Measurements from ENCODE around the gene TRPM2. TPM values are rescaled to one million over a fixed set of nuclear protein-coding genes. Genes with fewer than 3 reads are reported as not detected.

TRPM2 gene
- total and polyA plus RNA-seq, 2 of the 8 experiments (the other 6 are each of a cell fraction or from before 2014, with no cell fraction given): 0.27 to 0.28 TPM

- Histone ChIP-seq H3K79me1 (ENCODE audit: low read depth, low read length) (no peaks in the 10 kb centered on the region; the same call in 1 of the 2 replicates), H2AK5ac (ENCODE audit: low read depth, low read length) (no peak overlapping the region), H3K56ac (replicated peaks; ENCODE audit: insufficient read length, low read depth, low read length) (no peak overlapping the region), H4K91ac (replicated peaks; ENCODE audit: insufficient read length, low read length) (no peak overlapping the region), H3K79me2 (ENCODE audit: control insufficient read depth in 1 of 2, insufficient read depth in 2 of 2, low read length in 2 of 2) (no peaks in the 10 kb centered on the region), H3K4ac (replicated peaks; ENCODE audit: insufficient read length, low read depth, low read length) (no peak overlapping the region), H3K23ac (ENCODE audit: insufficient read length) (no peak overlapping the region), H2AFZ (ENCODE audit: low read length) (no peak overlapping the region), H4K8ac (ENCODE audit: extremely low read depth, insufficient read depth, low read length) (no peak overlapping the region), H3K14ac (ENCODE audit: insufficient read length) (no peak overlapping the region), H3K4me2 (ENCODE audit: insufficient read depth in 1 of 2, low read depth in 2 of 2, low read length in 2 of 2) (no peak overlapping the region), H3K36me3 (ENCODE audit: control insufficient read depth in 2 of 4, insufficient read depth in 4 of 4, low read length in 3 of 4) (peaks cover 0 to 27% (median 11%) of the 10 kb centered on the region in 4 experiments; a peak in 6 of 8 replicates), H3K9me3 (ENCODE audit: insufficient read depth in 2 of 2, low read depth in 1 of 2, low read length in 1 of 2) (no peaks in the 10 kb centered on the region), H3K23me2 (ENCODE audit: low read depth, low read length) (no peaks in the 10 kb centered on the region), H4K5ac (ENCODE audit: insufficient read length, low read depth, low read length) (no peak overlapping the region), H2BK5ac (ENCODE audit: low read depth, low read length) (no peak overlapping the region), H2BK12ac (ENCODE audit: low read depth, low read length) (no peak overlapping the region), H2BK15ac (ENCODE audit: low read length) (no peak overlapping the region), H3K9ac (replicated peaks in 1 of 4; ENCODE audit: extremely low read depth in 1 of 4, low read depth in 3 of 4, low read length in 3 of 4) (no peak overlapping the region), H2BK120ac (replicated peaks; ENCODE audit: low read depth, low read length) (no peak overlapping the region), H3K27ac (ENCODE audit: low read depth, low read length) (no peak overlapping the region), H4K20me1 (replicated peaks in 1 of 2; ENCODE audit: control insufficient read depth in 1 of 2, insufficient read depth in 2 of 2, low read length in 2 of 2) (peaks cover 0 to 14% of the 10 kb centered on the region in 2 experiments), H3K27me3 (replicated peaks in 1 of 4; ENCODE audit: control insufficient read depth in 3 of 4, extremely low read depth in 1 of 4, insufficient read depth in 3 of 4, low read length in 3 of 4) (no peaks in the 10 kb centered on the region), H3K4me3 (ENCODE audit: extremely low read depth in 1 of 4, insufficient read depth in 2 of 4, low read depth in 3 of 4, low read length in 4 of 4) (no peak overlapping the region), H3K4me1 (replicated peaks in 1 of 4; ENCODE audit: control insufficient read depth in 3 of 4, insufficient read depth in 4 of 4, low read length in 3 of 4) (no peaks in the 10 kb centered on the region), H2BK20ac (ENCODE audit: low read length) (no peak overlapping the region), H3K18ac (ENCODE audit: extremely low read depth, low read length) (no peak overlapping the region)
- no peak for FAIRE-seq
- WGBS, 2 experiments (ENCODE audit: extremely low coverage in 1 of 2, insufficient coverage in 1 of 2, insufficient read length in 1 of 2, insufficient replicate concordance in 2 of 2, low coverage in 1 of 2, low lambda C conversion rate in 2 of 2, missing lambda C conversion rate in 1 of 2): 94% methylated on average over 6 of the region's 15 CpGs; no CpG with 5 or more reads in 1 of the 2 experiments
- ChIA-PET POLR2A (ENCODE audit: partially characterized antibody) (interaction anchor here (1.9 kb wide), 1 partner anchor 14 kb away, joined by 4 read pairs; no protein-coding TSS in a partner anchor), CTCF (ENCODE audit: partially characterized antibody) (interaction anchor here (1.0 kb wide), 1 partner anchor 10 kb away, joined by 3 read pairs; no protein-coding TSS in a partner anchor)
- DNase-seq (ENCODE audit: low read depth in 1 of 2, low spot score in 2 of 2): no peak
- TF ChIP-seq KDM4A (IDR thresholded peaks at IDR 0.05; ENCODE audit: low read depth, low read length, severe bottlenecking) (no peak), CEBPB (IDR thresholded peaks at IDR 0.05; ENCODE audit: low read depth, low read length) (no peak), GTF2F1 (IDR thresholded peaks at IDR 0.05; ENCODE audit: borderline replicate concordance, low read depth, low read length) (no peak), RAD21 (IDR thresholded peaks at IDR 0.05 in 1 of 2, conservative IDR thresholded peaks at IDR 0.05 in 1 of 2; ENCODE audit: low read depth in 2 of 2, low read length in 2 of 2) (no peak), ASH2L (IDR thresholded peaks at IDR 0.05; ENCODE audit: low read length) (no peak), SIRT6 (IDR thresholded peaks at IDR 0.05; ENCODE audit: low read length) (no peak), SP4 (IDR thresholded peaks at IDR 0.05; ENCODE audit: low read length) (no peak), GABPA (IDR thresholded peaks at IDR 0.05; ENCODE audit: borderline replicate concordance, insufficient read depth, low read length) (no peak), SIN3A (conservative IDR thresholded peaks at IDR 0.05 in 1 of 2, IDR thresholded peaks at IDR 0.05 in 1 of 2; ENCODE audit: low read depth in 1 of 2, low read length in 2 of 2) (no peak), JUN (IDR thresholded peaks at IDR 0.05; ENCODE audit: low read depth, low read length) (no peak), POLR2A (IDR thresholded peaks at IDR 0.05; ENCODE audit: control extremely low read depth in 1 of 2, low read depth in 2 of 2, low read length in 2 of 2) (no peak), CHD1 (IDR thresholded peaks at IDR 0.05; ENCODE audit: low read depth, low read length) (no peak), YY1 (IDR thresholded peaks at IDR 0.05; ENCODE audit: low read depth, low read length) (no peak), EGR1 (IDR thresholded peaks at IDR 0.05; ENCODE audit: borderline replicate concordance, low read depth, low read length) (no peak), EZH2 (IDR thresholded peaks at IDR 0.05; ENCODE audit: low read depth, low read length, severe bottlenecking) (no peak), CHD2 (IDR thresholded peaks at IDR 0.05; ENCODE audit: low read length) (no peak)
These were observed 39.3 kb upstream of the TRPM2 start for GRCh38 chr21:44314128-44314527.

All from H1 (cell line).